Measurements from ENCODE around the gene OTOF.

GRCh38 chr2:26471766-26472706 is 5.9 kb downstream of the OTOF start:
- TF ChIP-seq TAF1 (IDR thresholded peaks at IDR 0.05; ENCODE audit: borderline replicate concordance, insufficient read depth, low read length) (no peak), POLR2AphosphoS5 (IDR thresholded peaks at IDR 0.05; ENCODE audit: low read depth, low read length) (no peak), SIN3A (IDR thresholded peaks at IDR 0.05; ENCODE audit: borderline replicate concordance, insufficient read depth, low read length) (no peak), FOXP2 (optimal IDR thresholded peaks at IDR 0.05; ENCODE audit: borderline replicate concordance, extremely low read depth, extremely low read length, insufficient read depth) (no peak)

Measured in PFSK-1 (cell line).